ENCODE results near the gene LRP2BP. TPM values are rescaled to one million over a fixed set of nuclear protein-coding genes. Genes with fewer than 3 reads are reported as not detected.

Gene LRP2BP
- total RNA-seq, 1 donor from 2014 or later = 0.07 TPM

DNA sequence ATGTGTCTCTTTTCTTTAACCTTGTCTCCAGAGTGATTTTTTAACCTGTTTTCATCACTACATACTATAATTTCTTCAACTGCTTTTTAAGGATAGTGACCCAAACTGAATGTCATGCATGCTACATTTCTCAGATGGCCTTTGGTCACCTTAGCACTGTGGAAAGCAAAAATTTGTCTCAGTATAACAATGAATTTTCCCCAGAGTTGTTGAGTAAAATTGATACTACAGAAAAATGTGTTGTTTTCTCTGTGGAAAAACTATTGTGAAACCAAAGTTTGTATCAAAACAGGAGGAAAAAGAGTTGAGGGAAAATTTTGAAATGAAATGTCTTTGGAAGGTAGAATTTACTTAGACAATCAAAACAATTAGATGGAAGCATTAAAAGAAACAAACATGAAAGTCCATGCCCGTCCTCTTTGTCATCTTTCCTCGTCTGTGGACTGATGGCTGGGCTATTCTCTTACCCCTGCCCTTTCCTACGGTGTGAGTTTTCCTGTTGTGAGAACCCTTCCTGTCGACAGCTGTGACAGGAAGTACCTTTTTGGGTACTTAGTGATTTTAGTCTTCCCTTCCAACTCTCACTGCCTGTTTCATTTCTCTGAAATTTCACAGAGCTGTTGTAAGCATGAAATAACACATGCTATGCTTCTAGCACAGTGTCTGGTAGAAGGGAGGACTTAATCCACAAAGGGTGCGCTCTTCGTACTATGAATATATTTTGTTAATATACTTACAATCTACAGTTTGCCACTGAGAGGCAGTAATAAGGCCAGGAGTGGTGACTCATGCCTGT is 50.8 kb downstream of the LRP2BP start:
- Mint-ChIP-seq H3K9me3 (no peaks in the 10 kb centered on the region), H3K4me1 (no peaks in the 10 kb centered on the region), H3K36me3 (ENCODE audit: low read depth) (peaks cover 28% of the 10 kb centered on the region), H3K27me3 (ENCODE audit: low read depth) (no peaks in the 10 kb centered on the region), H3K4me3 (no peak overlapping the region), H3K27ac (ENCODE audit: unreplicated experiment) (no peak overlapping the region)
- DNase-seq (ENCODE audit: low read depth, low spot score) = no peak
- TF ChIP-seq, protein P1, sequence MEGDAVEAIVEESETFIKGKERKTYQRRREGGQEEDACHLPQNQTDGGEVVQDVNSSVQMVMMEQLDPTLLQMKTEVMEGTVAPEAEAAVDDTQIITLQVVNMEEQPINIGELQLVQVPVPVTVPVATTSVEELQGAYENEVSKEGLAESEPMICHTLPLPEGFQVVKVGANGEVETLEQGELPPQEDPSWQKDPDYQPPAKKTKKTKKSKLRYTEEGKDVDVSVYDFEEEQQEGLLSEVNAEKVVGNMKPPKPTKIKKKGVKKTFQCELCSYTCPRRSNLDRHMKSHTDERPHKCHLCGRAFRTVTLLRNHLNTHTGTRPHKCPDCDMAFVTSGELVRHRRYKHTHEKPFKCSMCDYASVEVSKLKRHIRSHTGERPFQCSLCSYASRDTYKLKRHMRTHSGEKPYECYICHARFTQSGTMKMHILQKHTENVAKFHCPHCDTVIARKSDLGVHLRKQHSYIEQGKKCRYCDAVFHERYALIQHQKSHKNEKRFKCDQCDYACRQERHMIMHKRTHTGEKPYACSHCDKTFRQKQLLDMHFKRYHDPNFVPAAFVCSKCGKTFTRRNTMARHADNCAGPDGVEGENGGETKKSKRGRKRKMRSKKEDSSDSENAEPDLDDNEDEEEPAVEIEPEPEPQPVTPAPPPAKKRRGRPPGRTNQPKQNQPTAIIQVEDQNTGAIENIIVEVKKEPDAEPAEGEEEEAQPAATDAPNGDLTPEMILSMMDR (conservative IDR thresholded peaks at IDR 0.05) = no peak

GRCh38 chr4:185343726-185344581 is 51.8 kb downstream of the LRP2BP start:
- peaks cover 26% of the 10 kb centered on the region for H3K36me3 Mint-ChIP-seq (ENCODE audit: low read depth)

GRCh38 chr4:185341841-185342240 is 53.9 kb downstream of the LRP2BP start:
- Mint-ChIP-seq H3K27me3 (ENCODE audit: low read depth) (no peaks in the 10 kb centered on the region), H3K4me3 (no peak overlapping the region), H3K4me1 (no peaks in the 10 kb centered on the region), H3K36me3 (ENCODE audit: low read depth) (peaks cover 26% of the 10 kb centered on the region), H3K9me3 (no peaks in the 10 kb centered on the region), H3K27ac (ENCODE audit: unreplicated experiment) (no peak overlapping the region)
- DNase-seq (ENCODE audit: low read depth, low spot score) = no peak
- TF ChIP-seq, protein P1 (conservative IDR thresholded peaks at IDR 0.05) = no peak

More at GRCh38 chr4:185343726-185344581, 51.8 kb downstream of the LRP2BP start:
- Mint-ChIP-seq H3K9me3 (no peaks in the 10 kb centered on the region), H3K27ac (ENCODE audit: unreplicated experiment) (peak overlapping the region; percentile 2), H3K4me1 (no peaks in the 10 kb centered on the region), H3K4me3 (no peak overlapping the region), H3K27me3 (ENCODE audit: low read depth) (no peaks in the 10 kb centered on the region)
- no peak for DNase-seq (ENCODE audit: low read depth, low spot score)
- TF ChIP-seq, protein P1 (conservative IDR thresholded peaks at IDR 0.05) = no peak

DNA sequence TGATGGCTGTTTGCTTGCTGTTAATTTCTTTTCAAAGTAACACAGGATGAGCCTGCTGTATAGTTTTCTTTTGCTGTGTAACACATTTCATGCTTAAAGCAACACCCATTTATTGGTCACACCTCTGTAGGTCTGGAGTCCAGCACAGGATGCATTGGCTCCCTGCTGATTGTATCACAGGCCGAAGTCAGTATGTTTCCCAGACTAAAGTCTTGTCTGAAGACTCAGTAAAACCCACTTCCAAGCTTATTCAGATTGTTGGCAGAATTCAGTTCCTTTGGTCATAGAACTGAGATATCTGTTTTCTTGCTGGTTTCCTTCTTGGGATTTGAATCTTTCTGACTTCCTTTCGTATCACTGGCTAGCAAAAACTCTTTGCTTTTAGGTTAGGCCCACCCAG is 54.3 kb downstream of the LRP2BP start:
- Mint-ChIP-seq H3K4me1 (no peaks in the 10 kb centered on the region), H3K27ac (ENCODE audit: unreplicated experiment) (no peak overlapping the region), H3K4me3 (no peak overlapping the region), H3K9me3 (peaks cover 5% of the 10 kb centered on the region), H3K27me3 (ENCODE audit: low read depth) (no peaks in the 10 kb centered on the region), H3K36me3 (ENCODE audit: low read depth) (peaks cover 28% of the 10 kb centered on the region)
- TF ChIP-seq, protein P1 (conservative IDR thresholded peaks at IDR 0.05) = no peak
- DNase-seq (ENCODE audit: low read depth, low spot score) = no peak

- Mint-ChIP-seq H3K36me3 (ENCODE audit: low read depth) (peaks cover 29% of the 10 kb centered on the region), H3K4me1 (no peaks in the 10 kb centered on the region), H3K9me3 (peaks cover 5% of the 10 kb centered on the region), H3K27me3 (ENCODE audit: low read depth) (no peaks in the 10 kb centered on the region), H3K27ac (ENCODE audit: unreplicated experiment) (no peak overlapping the region), H3K4me3 (no peak overlapping the region)
- no peak for DNase-seq (ENCODE audit: low read depth, low spot score)
- TF ChIP-seq, protein P1 (conservative IDR thresholded peaks at IDR 0.05) = no peak
These were observed 55.8 kb downstream of the LRP2BP start for GRCh38 chr4:185339941-185340340.
